HG03280 (cell line): ENCODE data around the gene KRT28.
"Not testable (repeated sequence)": the region's sequence is repeated elsewhere in the genome, so short reads cannot be mapped to it uniquely, and the experiment has no call there.

Experiments used
- ATAC-seq: cut with Tn5 transposase; IDR thresholded peaks from one replicate; pipeline ENCODE4 v1.9.1; 2021; ENCODE audit warnings: mild to moderate bottlenecking, moderate library complexity; ENCODE audit not compliant: unreplicated experiment

KRT28 gene

GRCh38 chr17:40819528-40820125 lies 19.9 kb upstream of the KRT28 start:
- no peak for ATAC-seq

GRCh38 chr17:40818733-40819527 lies 19.2 kb upstream of the KRT28 start:
- peak; percentile 85 for ATAC-seq

DNA sequence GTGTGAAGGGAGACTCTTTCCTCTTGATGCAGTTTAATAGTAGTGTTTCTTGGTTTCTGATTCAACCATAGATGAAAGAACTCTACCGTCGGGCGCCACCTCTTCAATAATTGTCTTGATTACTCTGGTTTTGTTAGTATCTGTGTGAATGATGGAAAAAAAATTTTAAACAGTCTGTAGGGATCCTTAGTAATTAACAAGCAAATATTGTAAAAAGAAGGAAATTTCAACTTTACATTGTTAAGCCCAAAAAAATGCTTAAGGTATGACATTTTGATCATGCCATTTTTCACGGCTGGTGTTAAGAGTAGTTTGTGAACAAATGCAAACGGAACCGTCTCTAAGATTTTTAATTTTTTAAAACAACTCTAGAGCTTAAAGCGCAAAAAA lies 18.6 kb upstream of the KRT28 start:
- ATAC-seq: no peak

DNA sequence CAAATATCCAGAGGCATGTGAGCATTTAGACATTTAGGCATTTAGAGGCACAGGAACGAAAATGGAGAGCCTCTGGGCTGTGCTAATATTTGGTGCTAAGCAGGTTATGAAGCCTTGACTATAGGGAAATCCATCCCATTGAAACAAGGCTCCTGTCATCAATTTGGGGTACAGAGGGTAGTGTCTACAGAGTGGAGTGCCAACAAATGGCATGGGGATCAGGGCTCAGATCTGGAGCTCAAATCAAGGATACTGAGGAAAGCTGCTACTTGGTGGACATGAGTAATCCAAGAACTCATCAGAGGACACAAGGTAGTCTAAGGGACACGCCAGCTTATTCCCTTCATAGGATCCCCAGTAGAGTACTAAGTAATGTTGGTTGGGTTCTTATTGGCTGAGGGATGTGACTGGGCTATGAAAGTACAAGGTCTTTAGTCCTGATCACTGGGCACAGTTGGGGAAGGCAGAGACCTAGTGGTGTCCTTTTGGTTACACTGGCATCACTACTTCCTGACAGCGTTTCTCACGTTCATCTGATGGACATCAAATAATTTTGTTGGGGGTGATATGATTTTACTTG lies 17.4 kb upstream of the KRT28 start:
- no peak for ATAC-seq

- no peak for ATAC-seq
Observed at GRCh38 chr17:40816569-40816968, 16.8 kb upstream of the KRT28 start.

GRCh38 chr17:40815381-40815780 lies 15.6 kb upstream of the KRT28 start:
- no peak for ATAC-seq

DNA sequence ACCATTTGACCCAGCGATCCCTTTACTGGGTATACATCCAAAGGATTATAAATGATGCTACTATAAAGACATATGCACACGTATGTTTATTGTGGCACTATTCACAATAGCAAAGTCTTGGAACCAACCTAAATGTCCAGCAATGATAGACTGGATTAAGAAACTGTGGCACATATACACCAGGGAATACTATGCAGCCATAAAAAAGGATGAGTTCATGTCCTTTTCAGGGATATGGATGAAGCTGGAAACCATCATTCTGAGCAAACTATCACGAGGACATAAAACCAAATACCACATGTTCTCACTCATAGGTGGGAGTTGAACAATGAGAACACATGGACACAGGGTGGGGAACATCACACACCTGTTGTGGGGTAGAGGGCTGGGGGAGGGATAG lies 14.9 kb upstream of the KRT28 start:
- not testable (repeated sequence) for ATAC-seq

GRCh38 chr17:40813804-40814203 lies 14.0 kb upstream of the KRT28 start:
- no peak for ATAC-seq

DNA sequence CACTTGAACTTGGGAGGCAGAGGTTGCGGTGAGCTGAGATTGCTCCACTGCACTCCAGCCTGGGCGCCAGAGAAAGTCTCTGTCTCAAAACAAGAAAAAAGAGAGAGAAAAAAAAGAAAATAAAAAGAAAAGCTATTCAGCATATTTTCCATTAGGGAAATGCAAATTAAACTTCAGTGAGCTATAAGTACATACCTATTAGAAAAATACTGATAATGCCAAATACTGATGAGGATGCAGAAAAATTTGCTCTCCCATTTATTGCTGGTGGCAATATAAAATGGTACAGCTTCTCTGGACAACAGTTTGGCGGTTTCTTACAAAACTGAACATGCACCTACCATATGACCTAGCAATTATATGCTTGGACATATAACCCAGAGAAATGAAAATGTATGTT lies 12.9 kb upstream of the KRT28 start:
- no peak for ATAC-seq

- ATAC-seq: no peak
Observed at GRCh38 chr17:40810494-40810893, 10.7 kb upstream of the KRT28 start.

GRCh38 chr17:40809721-40810421 lies 10.1 kb upstream of the KRT28 start:
- no peak for ATAC-seq

GRCh38 chr17:40806131-40806530 lies 6.4 kb upstream of the KRT28 start:
- ATAC-seq: no peak

DNA sequence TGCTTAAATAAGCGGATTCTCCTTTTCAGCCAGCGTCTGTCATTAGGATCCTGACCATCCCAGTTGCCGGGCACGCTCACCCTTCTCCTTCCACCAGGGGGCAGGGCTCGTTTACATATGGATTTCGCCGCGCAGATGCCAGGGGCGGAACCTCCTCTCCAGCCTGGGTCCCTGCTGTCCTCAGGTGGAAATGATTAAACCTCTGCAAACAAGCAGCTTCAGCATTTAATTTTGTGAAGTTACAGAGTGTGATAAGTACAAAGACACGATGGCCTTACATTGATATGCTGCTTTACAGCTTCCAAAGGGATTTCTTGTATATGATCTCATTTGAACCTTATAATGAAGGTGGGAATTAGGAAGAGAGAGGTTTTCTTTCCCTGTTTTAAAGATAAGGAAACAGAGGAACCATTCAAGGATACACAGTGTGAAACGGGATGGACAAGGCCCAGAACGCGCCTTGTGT lies 3.9 kb upstream of the KRT28 start:
- ATAC-seq: no peak

DNA sequence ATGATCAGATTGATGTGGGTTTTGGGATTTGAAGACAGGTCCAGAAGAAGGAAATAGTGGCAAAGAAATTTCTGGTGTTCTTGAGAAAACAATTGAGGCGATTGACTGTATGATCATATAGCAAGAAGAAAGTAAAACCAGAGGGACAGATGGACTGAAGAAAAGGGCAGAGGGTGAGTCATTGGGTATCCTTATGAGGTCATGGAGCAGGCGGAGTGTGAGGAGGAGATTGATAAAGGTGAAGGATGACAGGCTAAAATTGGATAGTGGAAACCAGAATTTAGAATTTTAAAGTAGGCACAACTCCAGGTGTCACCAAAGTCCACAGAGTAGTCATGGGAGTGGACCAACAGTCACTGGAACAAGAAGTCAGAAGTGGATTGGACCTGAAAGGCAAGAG lies 1.4 kb upstream of the KRT28 start:
- ATAC-seq: no peak

DNA sequence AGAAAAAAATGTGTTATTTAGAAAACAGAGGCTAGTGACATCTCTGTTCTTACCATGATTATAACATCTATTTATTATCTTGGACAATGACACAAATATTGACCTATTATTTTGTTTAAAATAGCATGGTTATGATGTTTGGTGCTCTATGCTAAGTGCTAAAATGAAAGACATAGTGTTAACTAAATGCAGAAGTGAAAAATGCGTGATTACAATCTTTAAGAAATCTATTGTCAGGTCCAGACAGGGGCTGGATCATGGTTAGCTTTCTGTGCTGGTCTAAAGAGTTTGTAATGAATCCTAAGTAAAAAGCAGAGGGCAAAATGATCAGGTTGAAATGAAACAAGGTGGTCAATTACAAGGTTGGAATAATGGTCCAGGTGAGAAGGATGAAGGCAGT lies 622 bp upstream of the KRT28 start:
- no peak for ATAC-seq

DNA sequence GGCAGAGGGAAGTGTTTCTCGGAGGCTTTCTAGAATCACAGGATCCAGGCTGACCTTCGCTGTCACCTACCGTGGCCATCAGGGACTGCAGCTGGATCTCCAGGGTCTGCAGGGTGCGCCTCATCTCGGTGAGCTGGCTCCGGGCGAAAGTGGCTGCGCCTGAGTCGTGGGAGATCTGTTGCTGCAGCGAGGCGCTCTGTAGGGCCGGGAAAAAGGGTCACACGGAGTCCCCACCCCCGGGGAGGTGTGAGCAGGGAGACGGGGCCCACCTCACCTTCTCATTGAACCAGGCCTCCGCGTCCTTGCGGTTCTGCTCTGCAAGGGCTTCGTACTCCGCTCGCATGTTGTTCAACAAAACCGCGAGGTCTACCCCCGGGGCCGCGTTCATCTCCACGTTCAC lies 2.9 kb downstream of the KRT28 start:
- ATAC-seq: no peak

DNA sequence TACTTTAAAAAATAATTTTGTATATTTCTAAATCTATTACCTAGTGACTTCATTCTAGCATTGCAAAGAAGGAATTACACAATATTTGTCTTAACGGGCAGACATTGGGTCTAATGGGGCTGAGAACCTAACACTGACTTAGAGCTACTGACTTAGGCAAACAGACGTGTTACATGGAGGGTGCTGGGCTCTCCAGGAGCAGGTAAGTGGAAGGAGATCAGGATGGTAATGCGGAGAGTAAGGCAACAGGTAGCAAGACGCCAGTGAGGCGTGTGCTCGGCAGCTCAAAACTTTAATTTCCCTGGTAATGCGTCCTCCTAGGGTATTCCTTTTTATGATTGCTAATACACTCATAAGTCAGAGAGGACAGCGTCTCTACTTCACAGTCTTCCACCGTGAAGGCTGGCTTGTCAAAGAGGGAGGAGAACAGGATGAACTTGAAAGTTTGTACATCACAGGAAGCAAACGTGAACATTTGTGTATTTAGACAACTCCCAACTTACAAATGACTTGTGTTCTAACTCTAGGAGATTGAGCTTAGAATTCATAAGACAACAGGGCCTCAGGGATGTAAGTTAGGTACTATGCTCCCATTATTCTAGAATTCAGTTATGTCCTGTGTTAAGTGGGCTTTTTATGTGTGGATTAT lies 4.6 kb downstream of the KRT28 start:
- ATAC-seq: no peak

- ATAC-seq: no peak
Observed at GRCh38 chr17:40794466-40794865, 5.3 kb downstream of the KRT28 start.

- no peak for ATAC-seq
Observed at GRCh38 chr17:40793832-40794231, 5.9 kb downstream of the KRT28 start.

DNA sequence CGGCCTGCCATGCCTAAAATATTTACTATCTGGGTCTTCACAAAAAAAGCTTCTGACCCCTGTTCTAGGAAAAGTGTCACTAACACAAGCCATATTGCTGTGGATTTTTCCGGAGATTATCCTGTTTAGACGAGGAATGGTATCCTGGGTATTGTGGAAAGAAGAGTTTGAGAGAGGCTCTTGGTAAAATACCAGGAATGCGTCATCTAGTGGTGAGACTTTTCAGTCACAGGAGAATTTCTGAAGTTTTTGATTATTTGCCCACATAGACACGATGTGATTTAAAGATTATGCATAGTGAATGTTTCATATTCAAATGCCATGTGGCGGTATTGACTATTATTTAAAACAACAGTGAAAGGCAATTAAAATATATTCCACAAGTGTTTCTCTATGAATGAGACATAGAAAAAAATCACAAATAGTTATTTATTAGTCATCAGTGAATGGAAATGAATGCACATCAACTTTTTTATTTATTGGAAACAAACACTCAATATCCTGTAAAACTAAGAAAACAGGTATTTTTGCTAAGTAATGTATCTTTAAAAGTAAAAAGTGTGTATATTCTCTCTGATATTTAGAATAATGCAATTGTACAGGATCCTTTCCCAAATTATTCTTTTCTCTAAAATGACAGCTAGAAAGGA lies 7.8 kb downstream of the KRT28 start:
- ATAC-seq: no peak

DNA sequence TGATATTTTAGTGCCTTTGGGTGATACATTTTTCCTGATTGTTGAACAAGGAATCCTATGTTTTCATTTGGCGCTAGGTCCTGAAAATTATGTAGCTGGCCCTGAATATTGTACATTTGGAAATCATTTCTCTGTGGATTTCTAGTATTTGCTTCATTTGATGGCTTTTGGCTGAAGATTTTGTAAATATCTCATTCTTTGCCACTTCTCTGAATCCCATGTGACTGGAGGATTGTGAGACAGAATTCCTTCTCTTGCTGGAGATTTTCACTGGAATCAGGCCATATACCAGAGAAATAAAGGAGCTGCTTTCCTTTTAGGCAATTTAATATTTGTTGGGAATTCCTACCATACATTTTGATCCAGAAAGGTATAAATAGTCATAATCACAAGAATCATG lies 8.6 kb downstream of the KRT28 start:
- ATAC-seq: no peak
